Breast epithelium (tissue), 4 donors: ENCODE measurements around the gene ITGB4. TPM values are rescaled to one million over a fixed set of nuclear protein-coding genes. Genes with fewer than 3 reads are reported as not detected.

Experiments
- DNase-seq, 2 donors: peaks; one replicate each; pipeline ENCODE4 v3.0.0-alpha.2; 2019; ENCODE audit warnings: low spot score in 2 of 2
- H3K27ac ChIP-seq, 2 donors: fragments of 200-600 bp; sonication (generic) in 1 of 2; one replicate each; pipeline ENCODE4 v1.5.1; 2016 to 2019; ENCODE audit warnings: mild to moderate bottlenecking in 1 of 2
- H3K27me3 ChIP-seq, 2 donors: fragments of 200-600 bp; sonication (generic) in 1 of 2; one replicate each; pipeline versions ENCODE4 v1.5.1 to v1.6.0; 2017 to 2019; ENCODE audit warnings: control low read depth in 1 of 2, mild to moderate bottlenecking in 1 of 2
- H3K36me3 ChIP-seq: fragments of 200-600 bp; one replicate; pipeline ENCODE4 v1.5.1; 2019
- H3K4me1 ChIP-seq, 2 donors: fragments of 200-600 bp; sonication (generic); one replicate each; pipeline ENCODE4 v1.5.1; 2016 to 2019; ENCODE audit warnings: control low read depth in 1 of 2
- H3K4me3 ChIP-seq, 3 donors: fragments of 200-600 bp; sonication (generic); 1 replicate in 2 of 3; 2 replicates in 1 of 3; pipeline ENCODE4 v1.5.1; 2016 to 2019; ENCODE audit warnings: mild to moderate bottlenecking in 3 of 3, moderate library complexity in 2 of 3
- H3K9me3 ChIP-seq, 2 donors: fragments of 200-600 bp; sonication (generic) in 1 of 2; one replicate each; pipeline ENCODE4 v1.5.1; 2016 to 2019; ENCODE audit warnings: control low read depth in 1 of 2
- POLR2A ChIP-seq: fragments of 450-650 bp; IDR thresholded peaks from one replicate; pipeline ENCODE4 v1.6.1; 2016; ENCODE audit warnings: antibody characterized with exemption, mild to moderate bottlenecking, moderate library complexity
- POLR2AphosphoS5 ChIP-seq, 3 donors: sonication (generic); formaldehyde crosslinking; IDR thresholded peaks; one replicate each; pipeline ENCODE4 v1.6.1; 2017; ENCODE audit warnings: antibody characterized with exemption in 3 of 3
- intact Hi-C: fragments of 100-400 bp; cut with DNase I; formaldehyde crosslinking; loops from one replicate; pipeline ENCODE4 v1.15.1; 2023; ENCODE audit warnings: low total_unique reads
- total RNA-seq, 3 donors: library from RNA; depleted of rRNA; stranded (reverse); fragments of >200 nt; gene quantifications; one replicate each; pipeline ENCODE4 v1.1.0, GENCODE V29; 2016
- TF ChIP-seq, protein P1 (sequence below), 3 donors: fragments of 450-650 bp; IDR thresholded peaks; one replicate each; pipeline ENCODE4 v1.5.1; 2016 to 2017; ENCODE audit warnings: antibody characterized with exemption in 3 of 3, mild to moderate bottlenecking in 3 of 3, moderate library complexity in 3 of 3

Gene ITGB4
- total RNA-seq, 3 donors from 2014 or later: 9.8 to 125 (median 67.2) TPM

DNA sequence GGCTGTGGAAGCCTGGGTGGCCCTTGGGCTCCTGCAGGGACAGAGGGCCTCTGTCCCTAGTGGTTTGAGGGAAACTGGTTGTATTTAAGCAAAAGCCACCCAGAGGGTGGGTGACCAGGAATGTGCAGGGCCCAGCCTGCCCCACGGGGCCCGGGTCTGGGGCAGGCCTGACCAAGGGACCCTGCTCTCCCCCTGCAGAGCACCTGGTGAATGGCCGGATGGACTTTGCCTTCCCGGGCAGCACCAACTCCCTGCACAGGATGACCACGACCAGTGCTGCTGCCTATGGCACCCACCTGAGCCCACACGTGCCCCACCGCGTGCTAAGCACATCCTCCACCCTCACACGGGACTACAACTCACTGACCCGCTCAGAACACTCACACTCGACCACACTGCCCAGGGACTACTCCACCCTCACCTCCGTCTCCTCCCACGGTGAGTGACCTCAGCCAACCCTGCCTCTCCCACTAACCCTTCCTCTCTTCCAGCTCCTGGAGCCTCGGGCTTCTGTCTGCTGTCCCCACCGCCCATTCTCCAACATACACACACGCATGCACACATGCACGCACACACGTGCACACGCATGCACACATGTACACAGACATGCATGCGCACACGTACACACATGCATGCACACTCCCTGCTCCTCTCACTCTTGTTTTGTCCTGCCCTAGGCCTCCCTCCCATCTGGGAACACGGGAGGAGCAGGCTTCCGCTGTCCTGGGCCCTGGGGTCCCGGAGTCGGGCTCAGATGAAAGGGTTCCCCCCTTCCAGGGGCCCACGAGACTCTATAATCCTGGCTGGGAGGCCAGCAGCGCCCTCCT, 33.3 kb downstream of the ITGB4 start:
- peaks cover 5% of the 10 kb centered on the region for H3K36me3 ChIP-seq
- TF ChIP-seq POLR2AphosphoS5 (IDR thresholded peaks at IDR 0.05): no peak
- TF ChIP-seq, protein P1, sequence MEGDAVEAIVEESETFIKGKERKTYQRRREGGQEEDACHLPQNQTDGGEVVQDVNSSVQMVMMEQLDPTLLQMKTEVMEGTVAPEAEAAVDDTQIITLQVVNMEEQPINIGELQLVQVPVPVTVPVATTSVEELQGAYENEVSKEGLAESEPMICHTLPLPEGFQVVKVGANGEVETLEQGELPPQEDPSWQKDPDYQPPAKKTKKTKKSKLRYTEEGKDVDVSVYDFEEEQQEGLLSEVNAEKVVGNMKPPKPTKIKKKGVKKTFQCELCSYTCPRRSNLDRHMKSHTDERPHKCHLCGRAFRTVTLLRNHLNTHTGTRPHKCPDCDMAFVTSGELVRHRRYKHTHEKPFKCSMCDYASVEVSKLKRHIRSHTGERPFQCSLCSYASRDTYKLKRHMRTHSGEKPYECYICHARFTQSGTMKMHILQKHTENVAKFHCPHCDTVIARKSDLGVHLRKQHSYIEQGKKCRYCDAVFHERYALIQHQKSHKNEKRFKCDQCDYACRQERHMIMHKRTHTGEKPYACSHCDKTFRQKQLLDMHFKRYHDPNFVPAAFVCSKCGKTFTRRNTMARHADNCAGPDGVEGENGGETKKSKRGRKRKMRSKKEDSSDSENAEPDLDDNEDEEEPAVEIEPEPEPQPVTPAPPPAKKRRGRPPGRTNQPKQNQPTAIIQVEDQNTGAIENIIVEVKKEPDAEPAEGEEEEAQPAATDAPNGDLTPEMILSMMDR (IDR thresholded peaks at IDR 0.05): no peak
- TF ChIP-seq POLR2A: no peak
- no peak for DNase-seq

DNA sequence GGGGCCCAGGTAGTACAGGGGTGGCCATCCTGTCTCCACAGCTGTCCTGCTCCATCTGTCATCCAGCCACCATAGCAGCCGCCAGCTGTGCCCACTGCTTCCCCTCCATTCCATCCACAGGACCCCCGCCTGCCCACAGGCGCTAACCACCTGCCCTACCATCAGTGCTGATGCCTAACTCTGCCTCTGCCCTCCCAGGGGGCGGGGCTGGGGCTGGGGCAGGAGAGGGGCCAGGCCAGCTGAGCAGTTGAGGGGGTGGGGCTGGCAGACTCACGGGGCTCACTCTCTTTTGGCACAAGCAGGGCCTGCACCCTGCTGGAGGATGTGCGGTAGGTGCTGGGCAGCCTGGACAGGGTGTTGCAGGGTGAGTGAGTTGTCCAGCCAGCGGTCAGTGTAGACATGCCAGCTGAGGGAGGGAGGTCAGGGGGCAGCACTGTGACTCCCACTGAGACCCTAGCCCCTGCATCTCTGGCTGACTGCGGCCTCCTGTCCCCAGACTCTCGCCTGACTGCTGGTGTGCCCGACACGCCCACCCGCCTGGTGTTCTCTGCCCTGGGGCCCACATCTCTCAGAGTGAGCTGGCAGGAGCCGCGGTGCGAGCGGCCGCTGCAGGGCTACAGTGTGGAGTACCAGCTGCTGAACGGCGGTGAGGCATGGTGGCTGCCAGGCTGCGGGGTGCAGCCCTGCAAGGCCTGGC, 34.1 kb downstream of the ITGB4 start:
- TF ChIP-seq POLR2AphosphoS5 (IDR thresholded peaks at IDR 0.05) (no peak), POLR2A (no peak)
- TF ChIP-seq, protein P1 (IDR thresholded peaks at IDR 0.05): no peak
- H3K9me3 ChIP-seq: no peaks in the 10 kb centered on the region

More for the DNA sequence above, 33.3 kb downstream of the ITGB4 start:
- H3K9me3 ChIP-seq: no peaks in the 10 kb centered on the region
- no peaks in the 10 kb centered on the region for H3K27me3 ChIP-seq
- H3K4me3 ChIP-seq: peak overlapping the region in 1 of 3 donors; percentile 67
- intact Hi-C loops: loop anchor here (2.0 kb wide), 1 partner anchor 244 kb away; no protein-coding TSS in a partner anchor
- H3K27ac ChIP-seq: peak overlapping the region in 1 of 2 donors; percentile 22
- peaks cover 0 to 5% of the 10 kb centered on the region in 2 donors for H3K4me1 ChIP-seq

DNA sequence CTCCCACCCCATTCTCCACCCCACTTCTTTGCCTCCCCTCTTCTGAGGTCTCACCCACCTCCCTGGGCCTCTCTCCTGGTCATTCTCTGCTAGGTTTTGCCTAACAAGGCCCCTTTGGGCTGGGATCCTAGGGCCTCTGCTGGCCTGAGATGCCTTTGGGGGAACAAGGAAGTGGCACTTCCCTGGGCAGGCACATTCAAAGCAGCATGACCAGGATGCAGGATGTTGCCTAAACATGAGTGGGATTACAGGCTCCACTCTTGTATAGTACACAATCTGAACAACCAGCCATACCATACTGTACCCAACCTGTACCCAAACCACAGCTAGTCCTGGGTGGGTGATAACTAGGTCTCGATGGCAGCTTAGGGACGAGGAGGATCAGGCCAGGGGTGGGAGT, 34.7 kb downstream of the ITGB4 start:
- intact Hi-C loops: loop anchor here (2.0 kb wide), 1 partner anchor 243 kb away; no protein-coding TSS in a partner anchor
- no peak overlapping the region for H3K4me3 ChIP-seq
- peaks cover 0 to 5% of the 10 kb centered on the region in 2 donors for H3K4me1 ChIP-seq
- TF ChIP-seq, protein P1 (IDR thresholded peaks at IDR 0.05): no peak
- TF ChIP-seq POLR2A: no peak
- no peak for TF ChIP-seq POLR2AphosphoS5 (IDR thresholded peaks at IDR 0.05)
- peak overlapping the region in 1 of 2 donors; percentile 7 for H3K27ac ChIP-seq
- H3K9me3 ChIP-seq: no peaks in the 10 kb centered on the region
- H3K36me3 ChIP-seq: peaks cover 5% of the 10 kb centered on the region
- no peaks in the 10 kb centered on the region for H3K27me3 ChIP-seq
- no peak for DNase-seq

More for the DNA sequence above, 34.1 kb downstream of the ITGB4 start:
- Histone ChIP-seq H3K27ac (no peak overlapping the region), H3K36me3 (peaks cover 5% of the 10 kb centered on the region), H3K4me3 (no peak overlapping the region), H3K4me1 (peaks cover 0 to 5% of the 10 kb centered on the region in 2 donors), H3K27me3 (no peaks in the 10 kb centered on the region)
- intact Hi-C loops: loop anchor here (2.0 kb wide), 1 partner anchor 243 kb away; no protein-coding TSS in a partner anchor
- DNase-seq: no peak

DNA sequence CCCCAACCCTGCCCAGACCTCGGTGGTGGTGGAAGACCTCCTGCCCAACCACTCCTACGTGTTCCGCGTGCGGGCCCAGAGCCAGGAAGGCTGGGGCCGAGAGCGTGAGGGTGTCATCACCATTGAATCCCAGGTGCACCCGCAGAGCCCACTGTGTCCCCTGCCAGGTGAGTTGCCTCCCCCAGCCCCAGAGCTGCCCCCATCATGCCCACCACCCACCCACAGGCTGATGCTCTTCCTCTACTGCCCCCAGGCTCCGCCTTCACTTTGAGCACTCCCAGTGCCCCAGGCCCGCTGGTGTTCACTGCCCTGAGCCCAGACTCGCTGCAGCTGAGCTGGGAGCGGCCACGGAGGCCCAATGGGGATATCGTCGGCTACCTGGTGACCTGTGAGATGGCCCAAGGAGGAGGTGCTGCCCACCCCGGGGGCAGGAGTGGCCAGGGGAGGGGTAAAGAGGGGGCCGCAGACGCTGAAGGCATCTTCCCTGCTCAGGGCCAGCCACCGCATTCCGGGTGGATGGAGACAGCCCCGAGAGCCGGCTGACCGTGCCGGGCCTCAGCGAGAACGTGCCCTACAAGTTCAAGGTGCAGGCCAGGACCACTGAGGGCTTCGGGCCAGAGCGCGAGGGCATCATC, 35.3 kb downstream of the ITGB4 start:
- Histone ChIP-seq H3K27ac (peak overlapping the region in 1 of 2 donors; percentile 7), H3K4me1 (peaks cover 0 to 5% of the 10 kb centered on the region in 2 donors), H3K4me3 (no peak overlapping the region), H3K27me3 (no peaks in the 10 kb centered on the region), H3K9me3 (no peaks in the 10 kb centered on the region), H3K36me3 (peaks cover 5% of the 10 kb centered on the region)
- intact Hi-C loops: no loop called here
- DNase-seq: no peak
- TF ChIP-seq POLR2AphosphoS5 (IDR thresholded peaks at IDR 0.05) (no peak), POLR2A (no peak)
- TF ChIP-seq, protein P1 (IDR thresholded peaks at IDR 0.05): no peak
